ENCODE results near the gene ANKRD26. TPM values are rescaled to one million over a fixed set of nuclear protein-coding genes. Genes with fewer than 3 reads are reported as not detected.

Gene ANKRD26
- total RNA-seq, 2 donors from 2014 or later: 5.7 to 10.5 TPM

DNA sequence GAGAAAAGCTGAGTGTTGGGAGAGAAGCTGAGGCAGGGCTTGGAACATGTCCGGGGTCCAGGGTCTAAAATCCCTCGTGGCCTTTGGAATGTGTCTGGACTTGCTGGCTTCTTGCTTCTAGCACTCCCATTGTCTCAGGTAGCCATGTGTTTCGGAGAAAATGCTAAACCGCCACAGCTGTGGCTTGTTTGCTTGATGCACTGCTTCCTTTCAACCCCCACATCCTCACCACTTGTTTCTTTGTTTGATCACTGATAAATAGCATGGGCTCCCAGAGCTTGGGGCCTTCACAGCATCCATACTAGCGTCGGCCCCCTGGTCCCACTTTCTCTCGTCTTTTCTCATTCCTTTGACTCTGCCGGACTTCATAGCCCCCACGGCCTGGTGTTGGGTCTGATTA, 102.7 kb downstream of the ANKRD26 start:
- 93% methylated on average over 9 of the region's 9 CpGs for WGBS
- intact Hi-C loops (cut with DNase I): no loop called here
- Histone ChIP-seq H3K4me3 (no peak overlapping the region), H3K27me3 (replicated peaks; ENCODE audit: insufficient read depth) (no peaks in the 10 kb centered on the region), H3K27ac (no peak overlapping the region), H3K36me3 (no peaks in the 10 kb centered on the region), H3K9me3 (no peaks in the 10 kb centered on the region), H3K4me1 (replicated peaks) (no peaks in the 10 kb centered on the region)
- no peak for DNase-seq (ENCODE audit: low spot score)
- no peak for TF ChIP-seq POLR2AphosphoS5 (IDR thresholded peaks at IDR 0.05)
- no peak for TF ChIP-seq POLR2A (IDR thresholded peaks at IDR 0.05)
- TF ChIP-seq CTCF (IDR thresholded peaks at IDR 0.05): no peak

DNA sequence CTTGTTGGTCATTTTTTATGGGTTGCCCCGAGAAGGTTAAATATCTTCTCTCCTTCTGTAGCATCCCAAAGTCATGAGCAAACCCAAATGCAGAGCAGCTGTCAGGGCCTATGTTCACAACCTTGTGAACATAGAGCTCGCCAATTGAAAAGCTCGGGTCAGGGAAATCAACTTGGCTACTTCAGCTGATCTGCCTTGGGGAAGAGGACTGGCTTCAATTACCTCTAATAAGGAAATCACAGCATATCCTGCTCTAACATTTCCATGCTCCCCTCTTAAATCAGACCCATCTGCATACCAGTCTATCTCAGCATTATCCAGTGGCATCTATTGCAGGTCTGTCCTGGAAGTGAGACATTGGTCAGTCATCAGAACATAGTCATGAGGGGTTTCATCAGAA, 105.6 kb downstream of the ANKRD26 start:
- H3K27ac ChIP-seq: no peak overlapping the region
- 71% methylated on average over 3 of the region's 3 CpGs for WGBS
- H3K36me3 ChIP-seq: no peaks in the 10 kb centered on the region
- H3K4me1 ChIP-seq (replicated peaks): no peaks in the 10 kb centered on the region
- intact Hi-C loops (cut with DNase I): no loop called here
- H3K9me3 ChIP-seq: no peaks in the 10 kb centered on the region
- H3K4me3 ChIP-seq: no peak overlapping the region
- no peak for TF ChIP-seq POLR2A (IDR thresholded peaks at IDR 0.05)
- no peak for DNase-seq (ENCODE audit: low spot score)
- no peaks in the 10 kb centered on the region for H3K27me3 ChIP-seq (replicated peaks; ENCODE audit: insufficient read depth)

GRCh38 chr10:26987851-26988250, 112.4 kb downstream of the ANKRD26 start:
- no peaks in the 10 kb centered on the region for H3K9me3 ChIP-seq
- H3K4me3 ChIP-seq: no peak overlapping the region
- DNase-seq (ENCODE audit: low spot score): no peak
- H3K27ac ChIP-seq: no peak overlapping the region
- WGBS: 36% methylated on average over 1 of the region's 1 CpG
- intact Hi-C loops (cut with DNase I): no loop called here
- H3K27me3 ChIP-seq (replicated peaks; ENCODE audit: insufficient read depth): no peaks in the 10 kb centered on the region
- no peaks in the 10 kb centered on the region for H3K36me3 ChIP-seq
- no peaks in the 10 kb centered on the region for H3K4me1 ChIP-seq (replicated peaks)
- TF ChIP-seq POLR2A (IDR thresholded peaks at IDR 0.05) (no peak), CTCF (IDR thresholded peaks at IDR 0.05) (no peak), POLR2AphosphoS5 (IDR thresholded peaks at IDR 0.05) (no peak)

DNA sequence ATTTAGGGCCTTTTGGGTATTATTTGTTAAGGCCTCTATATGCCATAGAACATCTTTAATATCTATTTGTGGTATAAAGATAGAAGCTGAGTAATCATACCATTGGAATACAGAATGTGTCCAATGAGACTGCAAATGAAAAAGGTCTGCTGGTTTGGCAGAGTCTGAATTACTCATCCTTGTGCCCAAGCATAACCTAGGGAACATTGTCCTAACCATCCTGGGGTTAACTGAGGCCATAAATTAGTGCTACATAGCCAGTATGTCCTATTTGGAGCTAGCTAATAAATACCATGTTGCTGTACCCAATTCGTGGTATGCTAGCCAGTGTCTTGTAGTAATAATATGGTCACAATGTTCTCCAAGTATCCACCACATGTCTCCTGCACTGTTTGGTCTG, 117.1 kb downstream of the ANKRD26 start:
- WGBS: 87% methylated on average over 1 of the region's 1 CpG
- no peak overlapping the region for H3K27ac ChIP-seq
- no peak for TF ChIP-seq POLR2AphosphoS5 (IDR thresholded peaks at IDR 0.05)
- TF ChIP-seq POLR2A (IDR thresholded peaks at IDR 0.05): no peak
- no peak for TF ChIP-seq CTCF (IDR thresholded peaks at IDR 0.05)
- no peaks in the 10 kb centered on the region for H3K4me1 ChIP-seq (replicated peaks)
- H3K9me3 ChIP-seq: no peaks in the 10 kb centered on the region
- DNase-seq (ENCODE audit: low spot score): no peak
- no peaks in the 10 kb centered on the region for H3K27me3 ChIP-seq (replicated peaks; ENCODE audit: insufficient read depth)
- no peak overlapping the region for H3K4me3 ChIP-seq
- intact Hi-C loops (cut with DNase I): no loop called here
- H3K36me3 ChIP-seq: no peaks in the 10 kb centered on the region

DNA sequence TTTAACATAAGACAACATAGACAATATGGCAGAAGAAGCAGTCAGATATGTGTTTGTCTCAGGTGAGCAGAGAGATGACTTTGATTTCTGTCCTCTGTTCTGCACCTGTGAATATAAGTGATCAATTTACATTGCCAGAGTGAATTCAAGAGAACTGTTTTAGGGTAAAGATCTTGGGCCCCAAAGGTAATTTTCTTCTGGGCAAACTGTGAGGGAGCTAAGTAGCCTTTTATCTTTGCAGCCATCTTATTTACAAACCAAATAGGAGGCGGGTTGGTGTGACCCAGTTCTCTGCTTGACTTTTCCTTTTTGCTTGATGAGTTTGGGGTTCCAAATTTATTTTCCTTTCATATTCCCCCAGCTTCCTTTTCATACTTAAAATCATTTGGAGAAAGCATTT, 118.2 kb downstream of the ANKRD26 start:
- H3K27me3 ChIP-seq (replicated peaks; ENCODE audit: insufficient read depth): no peaks in the 10 kb centered on the region
- DNase-seq (ENCODE audit: low spot score): no peak
- H3K4me3 ChIP-seq: no peak overlapping the region
- H3K27ac ChIP-seq: no peak overlapping the region
- H3K4me1 ChIP-seq (replicated peaks): no peaks in the 10 kb centered on the region
- TF ChIP-seq POLR2AphosphoS5 (IDR thresholded peaks at IDR 0.05): no peak
- no peak for TF ChIP-seq CTCF (IDR thresholded peaks at IDR 0.05)
- no peak for TF ChIP-seq POLR2A (IDR thresholded peaks at IDR 0.05)
- intact Hi-C loops (cut with DNase I): no loop called here
- no peaks in the 10 kb centered on the region for H3K36me3 ChIP-seq
- no peaks in the 10 kb centered on the region for H3K9me3 ChIP-seq
- 56% methylated on average over 1 of the region's 1 CpG for WGBS

Data from prostate gland (tissue), 2 donors.